K562 (cell line): ENCODE data around the gene NDRG3. TPM values are rescaled to one million over a fixed set of nuclear protein-coding genes. Genes with fewer than 3 reads are reported as not detected.

Source experiments
- ARHGAP35 ChIP-seq: fragments of 450-650 bp; IDR thresholded peaks from 2 replicates; pipeline ENCODE4 v1.6.1; 2018; ENCODE audit not compliant: partially characterized antibody
- BRCA1 ChIP-seq, 2 experiments: fragments of 450-650 bp in 1 of 2; sonication (generic) in 1 of 2; formaldehyde crosslinking in 1 of 2; IDR thresholded peaks; 2 replicates each; pipeline versions ENCODE4 v1.5.0 to v1.6.1; 2017 to 2020; ENCODE audit warnings: mild to moderate bottlenecking in 1 of 2, missing genetic modification reagents in 1 of 2
- CXXC5 ChIP-seq: fragments of 250-450 bp; sonication (Bioruptor Pico); IDR thresholded peaks from 2 replicates; pipeline ENCODE4 v1.8.0; 2022; ENCODE audit warnings: inconsistent platforms, mild to moderate bottlenecking, moderate library complexity
- HMG20A ChIP-seq: fragments of 450-650 bp; formaldehyde crosslinking; conservative IDR thresholded peaks from 2 replicates; pipeline ENCODE4 v1.4.0; 2020; ENCODE audit warnings: mild to moderate bottlenecking, mixed read lengths
- JUNB ChIP-seq: fragments of 450-650 bp; formaldehyde crosslinking; conservative IDR thresholded peaks from 2 replicates; pipeline ENCODE4 v1.4.0; 2020; ENCODE audit warnings: mild to moderate bottlenecking
- NFIX ChIP-seq: fragments of 250-450 bp; sonication (Bioruptor Pico); IDR thresholded peaks from 2 replicates; pipeline ENCODE4 v1.4.0; 2020; ENCODE audit warnings: low read depth, mild to moderate bottlenecking, moderate library complexity
- PHF20 ChIP-seq: fragments of 450-650 bp; IDR thresholded peaks from 2 replicates; pipeline ENCODE4 v1.6.1; 2018; ENCODE audit not compliant: partially characterized antibody
- RAD51 ChIP-seq: fragments of 450-650 bp; IDR thresholded peaks from 2 replicates; pipeline ENCODE4 v1.7.1; 2016; ENCODE audit warnings: low read depth, mild to moderate bottlenecking, borderline replicate concordance
- RNF2 ChIP-seq: sonication (generic); IDR thresholded peaks from 2 replicates; pipeline ENCODE4 v1.6.1; 2016
- SP2 ChIP-seq: IDR thresholded peaks from 2 replicates; pipeline ENCODE4 v1.6.1; 2011; ENCODE audit warnings: mild to moderate bottlenecking, low read depth, low read length, moderate library complexity; ENCODE audit not compliant: poor library complexity, severe bottlenecking; ENCODE audit errors: extremely low read depth
- ZKSCAN1 ChIP-seq: fragments of 150-350 bp; IDR thresholded peaks from 2 replicates; pipeline ENCODE4 v1.6.1; 2016; ENCODE audit warnings: low read depth, low read length
- ZNF347 ChIP-seq: fragments of 450-650 bp; formaldehyde crosslinking; IDR thresholded peaks from 2 replicates; pipeline ENCODE4 v1.4.0; 2020; ENCODE audit warnings: low read depth, mild to moderate bottlenecking, moderate library complexity
- ZNF699 ChIP-seq: fragments of 250-450 bp; sonication (Bioruptor Pico); IDR thresholded peaks from 2 replicates; pipeline ENCODE4 v1.8.0; 2021; ENCODE audit warnings: mild to moderate bottlenecking, moderate library complexity; ENCODE audit not compliant: insufficient replicate concordance
- ZNF75A ChIP-seq: fragments of 450-650 bp; formaldehyde crosslinking; IDR thresholded peaks from 2 replicates; pipeline ENCODE4 v1.4.0; 2020; ENCODE audit warnings: mild to moderate bottlenecking
- polyA plus RNA-seq, 8 experiments: library from polyadenylated mRNA; depleted of rRNA in 4 of 8; stranded (reverse) in 5 of 8; unstranded in 3 of 8; fragments of >200 nt; fragmentation: Nextera tagmentation in 2 of 8; fragmentation: Illumina TruSeq in 1 of 8; extraction: Ambion mirVana in 2 of 8; extraction: Trizol in 1 of 8; gene quantifications; 2 replicates each; pipeline versions ENCODE4 v1.2.1 to v1.2.3, GENCODE V29; 2011 to 2014; ENCODE audit warnings: inconsistent platforms in 1 of 8, missing spikeins in 1 of 8
- total RNA-seq, 7 experiments: library from RNA; depleted of rRNA in 6 of 7; stranded (reverse); fragments of >200 nt in 6 of 7; fragmentation: Illumina TruSeq in 2 of 7; extraction: Trizol in 2 of 7; gene quantifications; 2 replicates each; pipeline versions ENCODE4 v1.2.1 to v1.2.3, GENCODE V29; 2011 to 2021; ENCODE audit warnings: low replicate concordance in 1 of 7
- TF ChIP-seq, protein P1 (sequence below), 2 experiments: fragments of 200-800 bp in 1 of 2; sonication (Bioruptor generic) in 1 of 2; sonication (generic) in 1 of 2; formaldehyde crosslinking in 1 of 2; IDR thresholded peaks in 1 of 2; conservative IDR thresholded peaks in 1 of 2; 2 replicates each; pipeline versions ENCODE4 v1.5.0 to v1.6.1; 2016 to 2020; ENCODE audit warnings: missing compliant biosample characterization in 1 of 2, missing genetic modification characterization in 1 of 2, missing genetic modification reagents in 1 of 2
- TF ChIP-seq, protein P2 (sequence below): IDR thresholded peaks from 2 replicates; pipeline ENCODE4 v1.6.1; 2011; ENCODE audit not compliant: insufficient read length; ENCODE audit errors: extremely low read depth
- TF ChIP-seq, protein P3 (sequence below): IDR thresholded peaks from 2 replicates; pipeline ENCODE4 v1.6.1; 2011; ENCODE audit warnings: borderline replicate concordance, low read depth, mild to moderate bottlenecking, moderate library complexity, low read length; ENCODE audit not compliant: insufficient read depth, poor library complexity, severe bottlenecking
- TF ChIP-seq, protein P4 (sequence below): fragments of 450-650 bp; IDR thresholded peaks from 2 replicates; pipeline ENCODE4 v1.6.1; 2016; ENCODE audit warnings: missing biosample characterization, missing genetic modification characterization
- TF ChIP-seq, protein P5 (sequence below): sonication (generic); formaldehyde crosslinking; IDR thresholded peaks from 2 replicates; pipeline ENCODE4 v1.8.0; 2022; ENCODE audit warnings: mild to moderate bottlenecking, low read depth, missing genetic modification reagents

The NDRG3 gene
- total and polyA plus RNA-seq, 9 of the 15 experiments (the other 6 are each of a cell fraction or from before 2014, with no cell fraction given) = 14.6 to 39.4 (median 24.4) TPM

DNA sequence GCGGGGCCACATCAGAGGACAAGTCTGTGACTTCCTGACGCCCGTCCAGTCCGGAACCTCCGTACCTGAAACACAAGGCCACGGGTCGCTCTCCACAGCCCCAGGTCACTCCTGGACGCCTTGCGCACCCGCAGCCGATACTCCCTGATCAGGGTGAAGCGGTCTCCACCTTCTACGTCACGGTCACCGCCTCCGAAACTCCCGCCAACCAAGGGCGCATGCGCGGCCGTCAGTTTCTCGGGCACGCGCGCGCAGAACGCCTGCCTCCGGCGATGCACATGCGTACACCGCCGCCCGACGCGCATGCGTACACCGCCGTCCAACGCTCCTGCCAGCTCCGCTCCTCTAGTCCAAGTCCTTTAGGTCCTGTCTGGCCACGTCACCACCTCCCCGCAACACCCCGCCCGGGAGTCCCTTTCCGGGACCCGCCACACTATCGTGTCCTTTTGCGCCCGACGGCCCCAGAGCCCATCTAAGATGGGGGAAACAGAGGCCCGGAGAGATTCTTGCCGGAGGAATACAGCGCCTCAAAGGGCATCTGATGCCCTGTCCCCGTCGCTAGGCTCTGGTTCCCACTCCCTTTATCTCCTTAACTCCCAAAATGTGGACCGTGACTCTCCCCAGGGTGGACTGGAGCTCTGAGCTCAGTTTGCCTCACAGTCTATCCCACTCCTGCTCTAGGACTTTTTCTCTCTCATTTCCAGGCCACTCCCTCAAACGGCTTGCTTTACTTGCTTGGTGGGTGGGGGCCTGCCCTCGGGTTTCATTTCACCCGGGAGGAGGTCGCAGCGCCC, 27.9 kb upstream of the NDRG3 start, which contains the start of gene DSN1 (continued):
- TF ChIP-seq, protein P1, sequence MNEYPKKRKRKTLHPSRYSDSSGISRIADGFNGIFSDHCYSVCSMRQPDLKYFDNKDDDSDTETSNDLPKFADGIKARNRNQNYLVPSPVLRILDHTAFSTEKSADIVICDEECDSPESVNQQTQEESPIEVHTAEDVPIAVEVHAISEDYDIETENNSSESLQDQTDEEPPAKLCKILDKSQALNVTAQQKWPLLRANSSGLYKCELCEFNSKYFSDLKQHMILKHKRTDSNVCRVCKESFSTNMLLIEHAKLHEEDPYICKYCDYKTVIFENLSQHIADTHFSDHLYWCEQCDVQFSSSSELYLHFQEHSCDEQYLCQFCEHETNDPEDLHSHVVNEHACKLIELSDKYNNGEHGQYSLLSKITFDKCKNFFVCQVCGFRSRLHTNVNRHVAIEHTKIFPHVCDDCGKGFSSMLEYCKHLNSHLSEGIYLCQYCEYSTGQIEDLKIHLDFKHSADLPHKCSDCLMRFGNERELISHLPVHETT (CRISPR knock-in tag; conservative IDR thresholded peaks at IDR 0.05 in 1 of 2, IDR thresholded peaks at IDR 0.05 in 1 of 2) = no peak
- TF ChIP-seq ZNF347 (CRISPR knock-in tag) (no peak), BRCA1 (IDR thresholded peaks at IDR 0.05) (no peak), BRCA1 (CRISPR knock-in tag; IDR thresholded peaks at IDR 0.05) (peak; percentile 61; the same call in 1 of the 2 replicates), ZKSCAN1 (no peak), ARHGAP35 (no peak), SP2 (no peak), ZNF699 (CRISPR knock-in tag) (no peak), JUNB (CRISPR knock-in tag) (no peak), NFIX (CRISPR knock-in tag) (no peak; the same call in 1 of the 2 replicates), CXXC5 (CRISPR knock-in tag) (peak; percentile 66), RAD51 (no peak), ZNF75A (no peak), HMG20A (CRISPR knock-in tag) (no peak), RNF2 (no peak), PHF20 (peak; percentile 70)
- TF ChIP-seq, protein P2, sequence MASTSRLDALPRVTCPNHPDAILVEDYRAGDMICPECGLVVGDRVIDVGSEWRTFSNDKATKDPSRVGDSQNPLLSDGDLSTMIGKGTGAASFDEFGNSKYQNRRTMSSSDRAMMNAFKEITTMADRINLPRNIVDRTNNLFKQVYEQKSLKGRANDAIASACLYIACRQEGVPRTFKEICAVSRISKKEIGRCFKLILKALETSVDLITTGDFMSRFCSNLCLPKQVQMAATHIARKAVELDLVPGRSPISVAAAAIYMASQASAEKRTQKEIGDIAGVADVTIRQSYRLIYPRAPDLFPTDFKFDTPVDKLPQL = no peak
- TF ChIP-seq, protein P3, sequence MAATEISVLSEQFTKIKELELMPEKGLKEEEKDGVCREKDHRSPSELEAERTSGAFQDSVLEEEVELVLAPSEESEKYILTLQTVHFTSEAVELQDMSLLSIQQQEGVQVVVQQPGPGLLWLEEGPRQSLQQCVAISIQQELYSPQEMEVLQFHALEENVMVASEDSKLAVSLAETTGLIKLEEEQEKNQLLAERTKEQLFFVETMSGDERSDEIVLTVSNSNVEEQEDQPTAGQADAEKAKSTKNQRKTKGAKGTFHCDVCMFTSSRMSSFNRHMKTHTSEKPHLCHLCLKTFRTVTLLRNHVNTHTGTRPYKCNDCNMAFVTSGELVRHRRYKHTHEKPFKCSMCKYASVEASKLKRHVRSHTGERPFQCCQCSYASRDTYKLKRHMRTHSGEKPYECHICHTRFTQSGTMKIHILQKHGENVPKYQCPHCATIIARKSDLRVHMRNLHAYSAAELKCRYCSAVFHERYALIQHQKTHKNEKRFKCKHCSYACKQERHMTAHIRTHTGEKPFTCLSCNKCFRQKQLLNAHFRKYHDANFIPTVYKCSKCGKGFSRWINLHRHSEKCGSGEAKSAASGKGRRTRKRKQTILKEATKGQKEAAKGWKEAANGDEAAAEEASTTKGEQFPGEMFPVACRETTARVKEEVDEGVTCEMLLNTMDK = peak; percentile 57
- TF ChIP-seq, protein P4, sequence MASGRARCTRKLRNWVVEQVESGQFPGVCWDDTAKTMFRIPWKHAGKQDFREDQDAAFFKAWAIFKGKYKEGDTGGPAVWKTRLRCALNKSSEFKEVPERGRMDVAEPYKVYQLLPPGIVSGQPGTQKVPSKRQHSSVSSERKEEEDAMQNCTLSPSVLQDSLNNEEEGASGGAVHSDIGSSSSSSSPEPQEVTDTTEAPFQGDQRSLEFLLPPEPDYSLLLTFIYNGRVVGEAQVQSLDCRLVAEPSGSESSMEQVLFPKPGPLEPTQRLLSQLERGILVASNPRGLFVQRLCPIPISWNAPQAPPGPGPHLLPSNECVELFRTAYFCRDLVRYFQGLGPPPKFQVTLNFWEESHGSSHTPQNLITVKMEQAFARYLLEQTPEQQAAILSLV (tag) = no peak
- TF ChIP-seq, protein P5, sequence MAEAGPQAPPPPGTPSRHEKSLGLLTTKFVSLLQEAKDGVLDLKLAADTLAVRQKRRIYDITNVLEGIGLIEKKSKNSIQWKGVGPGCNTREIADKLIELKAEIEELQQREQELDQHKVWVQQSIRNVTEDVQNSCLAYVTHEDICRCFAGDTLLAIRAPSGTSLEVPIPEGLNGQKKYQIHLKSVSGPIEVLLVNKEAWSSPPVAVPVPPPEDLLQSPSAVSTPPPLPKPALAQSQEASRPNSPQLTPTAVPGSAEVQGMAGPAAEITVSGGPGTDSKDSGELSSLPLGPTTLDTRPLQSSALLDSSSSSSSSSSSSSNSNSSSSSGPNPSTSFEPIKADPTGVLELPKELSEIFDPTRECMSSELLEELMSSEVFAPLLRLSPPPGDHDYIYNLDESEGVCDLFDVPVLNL (CRISPR knock-in tag) = peak; percentile 96
